HepG2 (cell line): ENCODE data around the gene FCN3. TPM values are rescaled to one million over a fixed set of nuclear protein-coding genes. Genes with fewer than 3 reads are reported as not detected.

Source experiments
- ARHGAP35 ChIP-seq: sonication (generic); formaldehyde crosslinking; IDR thresholded peaks from 2 replicates; pipeline ENCODE4 v1.9.0; 2022; ENCODE audit warnings: mild to moderate bottlenecking, inconsistent platforms, moderate library complexity, missing genetic modification reagents, borderline replicate concordance
- CENPX ChIP-seq: sonication (generic); formaldehyde crosslinking; IDR thresholded peaks from 2 replicates; pipeline ENCODE4 v1.9.0; 2021; ENCODE audit warnings: mild to moderate bottlenecking, missing genetic modification reagents, moderate library complexity
- MAZ ChIP-seq, 2 experiments: sonication (generic) in 1 of 2; formaldehyde crosslinking in 1 of 2; IDR thresholded peaks; 2 replicates each; pipeline versions ENCODE4 v1.5.0 to v1.6.1; 2012 to 2020; ENCODE audit warnings: low read depth in 2 of 2, mild to moderate bottlenecking in 2 of 2, borderline replicate concordance in 1 of 2, improper control_type of control experiment in 1 of 2, low read length in 1 of 2, missing genetic modification reagents in 1 of 2, moderate library complexity in 1 of 2
- MYC ChIP-seq: sonication (generic); formaldehyde crosslinking; IDR thresholded peaks from 2 replicates; pipeline ENCODE4 v1.9.0; 2021; ENCODE audit warnings: missing genetic modification reagents, borderline replicate concordance
- NR2C2 ChIP-seq: sonication (generic); formaldehyde crosslinking; IDR thresholded peaks from 2 replicates; pipeline ENCODE4 v1.4.0; 2020; ENCODE audit warnings: missing genetic modification reagents, mild to moderate bottlenecking, moderate library complexity, borderline replicate concordance
- PHB2 ChIP-seq: fragments of 450-650 bp; IDR thresholded peaks from 2 replicates; pipeline ENCODE4 v1.6.1; 2018; ENCODE audit not compliant: partially characterized antibody
- SATB2 ChIP-seq: sonication (generic); formaldehyde crosslinking; IDR thresholded peaks from 2 replicates; pipeline ENCODE4 v1.5.0; 2020; ENCODE audit warnings: missing genetic modification reagents
- SRSF9 ChIP-seq: fragments of 200-400 bp; formaldehyde crosslinking; IDR thresholded peaks from 2 replicates; pipeline ENCODE4 v1.6.1; 2018; ENCODE audit warnings: borderline replicate concordance, mild to moderate bottlenecking, low read depth, low read length; ENCODE audit not compliant: insufficient read depth, poor library complexity, severe bottlenecking
- TBX3 ChIP-seq: fragments of 450-650 bp; IDR thresholded peaks from 2 replicates; pipeline ENCODE4 v1.6.1; 2017; ENCODE audit warnings: antibody characterized with exemption, mild to moderate bottlenecking, inconsistent platforms, borderline replicate concordance
- TOE1 ChIP-seq: sonication (generic); formaldehyde crosslinking; IDR thresholded peaks from 2 replicates; pipeline ENCODE4 v1.4.0; 2020; ENCODE audit warnings: mild to moderate bottlenecking, missing genetic modification reagents
- ZBTB1 ChIP-seq: sonication (generic); formaldehyde crosslinking; IDR thresholded peaks from 2 replicates; pipeline ENCODE4 v1.4.0; 2020; ENCODE audit warnings: missing genetic modification reagents, borderline replicate concordance
- ZMYM3 ChIP-seq: sonication (generic); formaldehyde crosslinking; IDR thresholded peaks from 2 replicates; pipeline ENCODE4 v1.5.1; 2020; ENCODE audit warnings: mild to moderate bottlenecking, missing genetic modification reagents
- ZNF382 ChIP-seq: sonication (generic); formaldehyde crosslinking; IDR thresholded peaks from 2 replicates; pipeline ENCODE4 v1.5.0; 2020; ENCODE audit warnings: missing genetic modification reagents, mild to moderate bottlenecking, borderline replicate concordance
- ZNF530 ChIP-seq: sonication (generic); formaldehyde crosslinking; IDR thresholded peaks from 2 replicates; pipeline ENCODE4 v1.5.0; 2020; ENCODE audit warnings: low read depth, mild to moderate bottlenecking, missing genetic modification reagents
- polyA plus RNA-seq, 8 experiments: library from polyadenylated mRNA; depleted of rRNA in 3 of 8; stranded (reverse) in 7 of 8; unstranded in 1 of 8; fragments of >200 nt; fragmentation: Illumina TruSeq in 4 of 8; extraction: Trizol in 4 of 8; gene quantifications; 2 replicates each; pipeline versions ENCODE4 v1.2.1 to v1.2.3, GENCODE V29; 2011 to 2016; ENCODE audit warnings: low read depth in 4 of 8, missing spikeins in 1 of 8, mixed read lengths in 1 of 8; ENCODE audit not compliant: insufficient read depth in 1 of 8
- total RNA-seq, 5 experiments: library from RNA; depleted of rRNA; stranded (reverse); fragments of >200 nt; fragmentation: Illumina TruSeq; extraction: Trizol; gene quantifications; 2 replicates each; pipeline ENCODE4 v1.2.3, GENCODE V29; 2016; ENCODE audit warnings: low read depth in 1 of 5
- TF ChIP-seq, protein P1 (sequence below): IDR thresholded peaks from 2 replicates; pipeline ENCODE4 v1.6.1; 2016; ENCODE audit warnings: low read depth, missing genetic modification reagents, missing compliant biosample characterization
- TF ChIP-seq, protein P2 (sequence below), 2 experiments: sonication (generic) in 1 of 2; formaldehyde crosslinking in 1 of 2; IDR thresholded peaks; 2 replicates each; pipeline versions ENCODE4 v1.4.0 to v1.6.1; 2018 to 2020; ENCODE audit warnings: missing genetic modification reagents in 2 of 2, borderline replicate concordance in 1 of 2, low read depth in 1 of 2, mild to moderate bottlenecking in 1 of 2, missing biosample characterization in 1 of 2
- TF ChIP-seq, protein P3 (sequence below): sonication (generic); formaldehyde crosslinking; IDR thresholded peaks from 2 replicates; pipeline ENCODE4 v1.4.0; 2020; ENCODE audit warnings: missing genetic modification reagents, mild to moderate bottlenecking, borderline replicate concordance

Gene FCN3
- total and polyA plus RNA-seq, 2 of the 13 experiments (the other 11 are each of a cell fraction or from before 2014, with no cell fraction given), result not detected

DNA sequence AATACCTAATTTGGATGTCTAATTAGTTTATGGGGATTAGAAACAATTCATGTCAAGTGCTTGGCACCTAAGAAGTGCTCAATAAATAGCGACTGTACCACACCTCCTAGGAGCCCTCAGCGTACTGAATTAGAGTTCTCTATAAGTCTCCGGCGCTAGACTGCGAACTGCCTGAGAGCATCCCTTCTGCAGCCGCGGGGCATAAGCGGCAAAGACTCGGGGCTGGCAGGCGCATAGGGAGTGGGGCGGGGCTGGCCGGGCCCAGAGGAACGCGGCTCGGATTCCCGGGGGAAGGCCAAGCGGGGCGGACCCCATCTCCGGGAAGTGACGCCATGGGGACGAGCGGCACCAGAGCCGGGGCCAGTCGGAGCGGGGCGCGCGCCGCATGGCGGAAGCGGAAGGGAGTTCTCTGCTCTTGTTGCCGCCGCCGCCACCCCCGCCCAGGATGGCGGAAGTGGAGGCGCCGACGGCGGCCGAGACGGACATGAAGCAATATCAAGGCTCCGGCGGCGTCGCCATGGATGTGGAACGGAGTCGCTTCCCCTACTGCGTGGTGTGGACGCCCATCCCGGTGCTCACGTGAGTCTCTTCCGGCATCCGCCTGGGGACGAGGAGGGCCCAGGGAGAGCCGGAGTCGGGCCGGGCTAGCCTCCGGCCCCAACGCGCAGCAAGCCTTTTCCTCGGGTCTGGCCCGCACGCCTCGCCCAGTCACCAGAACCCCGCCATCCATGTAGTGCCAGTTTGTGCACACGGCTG, 52.6 kb downstream of the FCN3 start, which contains the start of gene TMEM222 (continued):
- TF ChIP-seq, protein P1, sequence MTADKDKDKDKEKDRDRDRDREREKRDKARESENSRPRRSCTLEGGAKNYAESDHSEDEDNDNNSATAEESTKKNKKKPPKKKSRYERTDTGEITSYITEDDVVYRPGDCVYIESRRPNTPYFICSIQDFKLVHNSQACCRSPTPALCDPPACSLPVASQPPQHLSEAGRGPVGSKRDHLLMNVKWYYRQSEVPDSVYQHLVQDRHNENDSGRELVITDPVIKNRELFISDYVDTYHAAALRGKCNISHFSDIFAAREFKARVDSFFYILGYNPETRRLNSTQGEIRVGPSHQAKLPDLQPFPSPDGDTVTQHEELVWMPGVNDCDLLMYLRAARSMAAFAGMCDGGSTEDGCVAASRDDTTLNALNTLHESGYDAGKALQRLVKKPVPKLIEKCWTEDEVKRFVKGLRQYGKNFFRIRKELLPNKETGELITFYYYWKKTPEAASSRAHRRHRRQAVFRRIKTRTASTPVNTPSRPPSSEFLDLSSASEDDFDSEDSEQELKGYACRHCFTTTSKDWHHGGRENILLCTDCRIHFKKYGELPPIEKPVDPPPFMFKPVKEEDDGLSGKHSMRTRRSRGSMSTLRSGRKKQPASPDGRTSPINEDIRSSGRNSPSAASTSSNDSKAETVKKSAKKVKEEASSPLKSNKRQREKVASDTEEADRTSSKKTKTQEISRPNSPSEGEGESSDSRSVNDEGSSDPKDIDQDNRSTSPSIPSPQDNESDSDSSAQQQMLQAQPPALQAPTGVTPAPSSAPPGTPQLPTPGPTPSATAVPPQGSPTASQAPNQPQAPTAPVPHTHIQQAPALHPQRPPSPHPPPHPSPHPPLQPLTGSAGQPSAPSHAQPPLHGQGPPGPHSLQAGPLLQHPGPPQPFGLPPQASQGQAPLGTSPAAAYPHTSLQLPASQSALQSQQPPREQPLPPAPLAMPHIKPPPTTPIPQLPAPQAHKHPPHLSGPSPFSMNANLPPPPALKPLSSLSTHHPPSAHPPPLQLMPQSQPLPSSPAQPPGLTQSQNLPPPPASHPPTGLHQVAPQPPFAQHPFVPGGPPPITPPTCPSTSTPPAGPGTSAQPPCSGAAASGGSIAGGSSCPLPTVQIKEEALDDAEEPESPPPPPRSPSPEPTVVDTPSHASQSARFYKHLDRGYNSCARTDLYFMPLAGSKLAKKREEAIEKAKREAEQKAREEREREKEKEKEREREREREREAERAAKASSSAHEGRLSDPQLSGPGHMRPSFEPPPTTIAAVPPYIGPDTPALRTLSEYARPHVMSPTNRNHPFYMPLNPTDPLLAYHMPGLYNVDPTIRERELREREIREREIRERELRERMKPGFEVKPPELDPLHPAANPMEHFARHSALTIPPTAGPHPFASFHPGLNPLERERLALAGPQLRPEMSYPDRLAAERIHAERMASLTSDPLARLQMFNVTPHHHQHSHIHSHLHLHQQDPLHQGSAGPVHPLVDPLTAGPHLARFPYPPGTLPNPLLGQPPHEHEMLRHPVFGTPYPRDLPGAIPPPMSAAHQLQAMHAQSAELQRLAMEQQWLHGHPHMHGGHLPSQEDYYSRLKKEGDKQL, result no peak
- TF ChIP-seq NR2C2, result peak; percentile 93
- TF ChIP-seq ZNF530 (CRISPR knock-in tag), result no peak
- TF ChIP-seq TBX3, result peak; percentile 67; the same call in 1 of the 2 replicates
- no peak for TF ChIP-seq TOE1 (CRISPR knock-in tag)
- no peak for TF ChIP-seq SRSF9
- TF ChIP-seq PHB2, result no peak
- peak; percentile 32; the same call in 1 of the 2 replicates for TF ChIP-seq ARHGAP35 (CRISPR knock-in tag)
- TF ChIP-seq MYC (CRISPR knock-in tag), result peak; percentile 89; the same call in 1 of the 2 replicates
- TF ChIP-seq CENPX (CRISPR knock-in tag), result no peak
- TF ChIP-seq ZMYM3 (CRISPR knock-in tag), result peak; percentile 54; the same call in 1 of the 2 replicates
- TF ChIP-seq, protein P2, sequence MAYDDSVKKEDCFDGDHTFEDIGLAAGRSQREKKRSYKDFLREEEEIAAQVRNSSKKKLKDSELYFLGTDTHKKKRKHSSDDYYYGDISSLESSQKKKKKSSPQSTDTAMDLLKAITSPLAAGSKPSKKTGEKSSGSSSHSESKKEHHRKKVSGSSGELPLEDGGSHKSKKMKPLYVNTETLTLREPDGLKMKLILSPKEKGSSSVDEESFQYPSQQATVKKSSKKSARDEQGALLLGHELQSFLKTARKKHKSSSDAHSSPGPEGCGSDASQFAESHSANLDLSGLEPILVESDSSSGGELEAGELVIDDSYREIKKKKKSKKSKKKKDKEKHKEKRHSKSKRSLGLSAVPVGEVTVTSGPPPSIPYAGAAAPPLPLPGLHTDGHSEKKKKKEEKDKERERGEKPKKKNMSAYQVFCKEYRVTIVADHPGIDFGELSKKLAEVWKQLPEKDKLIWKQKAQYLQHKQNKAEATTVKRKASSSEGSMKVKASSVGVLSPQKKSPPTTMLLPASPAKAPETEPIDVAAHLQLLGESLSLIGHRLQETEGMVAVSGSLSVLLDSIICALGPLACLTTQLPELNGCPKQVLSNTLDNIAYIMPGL (CRISPR knock-in tag; IDR thresholded peaks at IDR 0.05; ENCODE audit: borderline replicate concordance in 1 of 2, low read depth in 1 of 2), result peak; percentile 82 to 83
- peak; percentile 85 for TF ChIP-seq MAZ (IDR thresholded peaks at IDR 0.05; ENCODE audit: borderline replicate concordance, low read depth, low read length)
- peak; percentile 96 for TF ChIP-seq MAZ (CRISPR knock-in tag; IDR thresholded peaks at IDR 0.05; ENCODE audit: low read depth)
- 0 out of 2 replicates have a peak, but pooled peaks have one; percentile 59 for TF ChIP-seq ZBTB1 (CRISPR knock-in tag)
- no peak for TF ChIP-seq ZNF382 (CRISPR knock-in tag)
- 0 out of 2 replicates have a peak, but pooled peaks have one; percentile 23 for TF ChIP-seq SATB2 (CRISPR knock-in tag)
- TF ChIP-seq, protein P3, sequence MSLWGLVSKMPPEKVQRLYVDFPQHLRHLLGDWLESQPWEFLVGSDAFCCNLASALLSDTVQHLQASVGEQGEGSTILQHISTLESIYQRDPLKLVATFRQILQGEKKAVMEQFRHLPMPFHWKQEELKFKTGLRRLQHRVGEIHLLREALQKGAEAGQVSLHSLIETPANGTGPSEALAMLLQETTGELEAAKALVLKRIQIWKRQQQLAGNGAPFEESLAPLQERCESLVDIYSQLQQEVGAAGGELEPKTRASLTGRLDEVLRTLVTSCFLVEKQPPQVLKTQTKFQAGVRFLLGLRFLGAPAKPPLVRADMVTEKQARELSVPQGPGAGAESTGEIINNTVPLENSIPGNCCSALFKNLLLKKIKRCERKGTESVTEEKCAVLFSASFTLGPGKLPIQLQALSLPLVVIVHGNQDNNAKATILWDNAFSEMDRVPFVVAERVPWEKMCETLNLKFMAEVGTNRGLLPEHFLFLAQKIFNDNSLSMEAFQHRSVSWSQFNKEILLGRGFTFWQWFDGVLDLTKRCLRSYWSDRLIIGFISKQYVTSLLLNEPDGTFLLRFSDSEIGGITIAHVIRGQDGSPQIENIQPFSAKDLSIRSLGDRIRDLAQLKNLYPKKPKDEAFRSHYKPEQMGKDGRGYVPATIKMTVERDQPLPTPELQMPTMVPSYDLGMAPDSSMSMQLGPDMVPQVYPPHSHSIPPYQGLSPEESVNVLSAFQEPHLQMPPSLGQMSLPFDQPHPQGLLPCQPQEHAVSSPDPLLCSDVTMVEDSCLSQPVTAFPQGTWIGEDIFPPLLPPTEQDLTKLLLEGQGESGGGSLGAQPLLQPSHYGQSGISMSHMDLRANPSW, result peak; percentile 90; the same call in 1 of the 2 replicates
